ENCODE measurements around the gene SLC13A2. TPM values are rescaled to one million over a fixed set of nuclear protein-coding genes. Genes with fewer than 3 reads are reported as not detected.
A peak's percentile ranks its signal among the peaks of the same experiment; 100 is the strongest.
"Not testable (repeated sequence)": the region's sequence is repeated elsewhere in the genome, so short reads cannot be mapped to it uniquely, and the experiment has no call there.

Gene SLC13A2
- total RNA-seq, 2 experiments from 2014 or later = not detected

- ChIA-PET CTCF (interaction anchor here (0.6 kb wide), 1 partner anchor 182 kb away, joined by 4 read pairs; no protein-coding TSS in a partner anchor), POLR2A (no interaction called here)
- Mint-ChIP-seq H3K27me3 (peaks cover 13% of the 10 kb centered on the region), H3K27ac (no peak overlapping the region), H3K4me3 (no peak overlapping the region), H3K9me3 (no peaks in the 10 kb centered on the region), H3K4me1 (ENCODE audit: low read depth) (no peaks in the 10 kb centered on the region), H3K36me3 (no peaks in the 10 kb centered on the region)
- DNase-seq = no peak
- intact Hi-C loops (cut with micrococcal nuclease) = no loop called here
Observed at GRCh38 chr17:28460901-28461300, 12.5 kb upstream of the SLC13A2 start.

GRCh38 chr17:28466001-28466400 is 7.4 kb upstream of the SLC13A2 start:
- POLR2A ChIA-PET = no interaction called here
- Mint-ChIP-seq H3K27ac (no peak overlapping the region), H3K4me1 (ENCODE audit: low read depth) (peaks cover 18% of the 10 kb centered on the region), H3K27me3 (peaks cover 21% of the 10 kb centered on the region), H3K9me3 (no peaks in the 10 kb centered on the region), H3K4me3 (no peak overlapping the region), H3K36me3 (no peaks in the 10 kb centered on the region)
- CTCF ChIA-PET = no interaction called here
- intact Hi-C loops (cut with micrococcal nuclease) = no loop called here
- DNase-seq = no peak

- no peaks in the 10 kb centered on the region for H3K36me3 Mint-ChIP-seq
- peaks cover 18% of the 10 kb centered on the region for H3K4me1 Mint-ChIP-seq (ENCODE audit: low read depth)
- peaks cover 21% of the 10 kb centered on the region for H3K27me3 Mint-ChIP-seq
- no peaks in the 10 kb centered on the region for H3K9me3 Mint-ChIP-seq
- POLR2A ChIA-PET = no interaction called here
- CTCF ChIA-PET = no interaction called here
- intact Hi-C loops (cut with micrococcal nuclease) = no loop called here
- no peak overlapping the region for H3K4me3 Mint-ChIP-seq
- DNase-seq = no peak
- H3K27ac Mint-ChIP-seq = no peak overlapping the region
Observed at GRCh38 chr17:28466521-28467048, 6.9 kb upstream of the SLC13A2 start.

- H3K36me3 Mint-ChIP-seq = no peaks in the 10 kb centered on the region
- no peaks in the 10 kb centered on the region for H3K9me3 Mint-ChIP-seq
- H3K4me3 Mint-ChIP-seq = no peak overlapping the region
- POLR2A ChIA-PET = no interaction called here
- H3K27ac Mint-ChIP-seq = no peak overlapping the region
- H3K27me3 Mint-ChIP-seq = peaks cover 21% of the 10 kb centered on the region
- CTCF ChIA-PET = no interaction called here
- intact Hi-C loops (cut with micrococcal nuclease) = no loop called here
- no peak for DNase-seq
- H3K4me1 Mint-ChIP-seq (ENCODE audit: low read depth) = peaks cover 18% of the 10 kb centered on the region
Observed at GRCh38 chr17:28467456-28468025, 5.9 kb upstream of the SLC13A2 start.

- intact Hi-C loops (cut with micrococcal nuclease); H3K4me3 Mint-ChIP-seq; POLR2A ChIA-PET; H3K9me3 Mint-ChIP-seq; H3K36me3 Mint-ChIP-seq; H3K27ac Mint-ChIP-seq; DNase-seq: not testable (repeated sequence)
- H3K4me1 Mint-ChIP-seq (ENCODE audit: low read depth) = peaks cover 18% of the 10 kb centered on the region
- CTCF ChIA-PET = interaction anchor here (0.9 to 1.0 kb wide), 2 partner anchors 51 to 73 kb away, joined by 3 to 4 read pairs; no protein-coding TSS in a partner anchor
- H3K27me3 Mint-ChIP-seq = peaks cover 19% of the 10 kb centered on the region
Observed at GRCh38 chr17:28468033-28468735, 5.3 kb upstream of the SLC13A2 start.

- DNase-seq = no peak
- Mint-ChIP-seq H3K9me3 (no peaks in the 10 kb centered on the region), H3K27ac (no peak overlapping the region), H3K4me3 (no peak overlapping the region), H3K27me3 (peaks cover 16% of the 10 kb centered on the region), H3K36me3 (no peaks in the 10 kb centered on the region), H3K4me1 (ENCODE audit: low read depth) (peaks cover 18% of the 10 kb centered on the region)
- intact Hi-C loops (cut with micrococcal nuclease) = no loop called here
- ChIA-PET POLR2A (no interaction called here), CTCF (interaction anchor here (0.9 to 1.0 kb wide), 2 partner anchors 52 to 72 kb away, joined by 3 to 4 read pairs; no protein-coding TSS in a partner anchor)
Observed at GRCh38 chr17:28468781-28469180, 4.7 kb upstream of the SLC13A2 start.

- Mint-ChIP-seq H3K4me3 (no peak overlapping the region), H3K36me3 (no peaks in the 10 kb centered on the region), H3K9me3 (no peaks in the 10 kb centered on the region), H3K27ac (no peak overlapping the region), H3K27me3 (peaks cover 12% of the 10 kb centered on the region), H3K4me1 (ENCODE audit: low read depth) (peaks cover 18% of the 10 kb centered on the region)
- no peak for DNase-seq
- POLR2A ChIA-PET = no interaction called here
- intact Hi-C loops (cut with micrococcal nuclease) = no loop called here
- CTCF ChIA-PET = interaction anchor here (1.0 kb wide), 1 partner anchor 52 kb away, joined by 4 read pairs; no protein-coding TSS in a partner anchor
Observed at GRCh38 chr17:28469376-28469775, 4.1 kb upstream of the SLC13A2 start.

- no peak overlapping the region for H3K27ac Mint-ChIP-seq
- CTCF ChIA-PET = interaction anchor here (0.8 kb wide), 1 partner anchor 54 kb away, joined by 3 read pairs; no protein-coding TSS in a partner anchor
- no peaks in the 10 kb centered on the region for H3K9me3 Mint-ChIP-seq
- H3K27me3 Mint-ChIP-seq = peaks cover 12% of the 10 kb centered on the region
- POLR2A ChIA-PET = no interaction called here
- H3K4me1 Mint-ChIP-seq (ENCODE audit: low read depth) = peaks cover 21% of the 10 kb centered on the region
- no peak for DNase-seq
- no peak overlapping the region for H3K4me3 Mint-ChIP-seq
- no peaks in the 10 kb centered on the region for H3K36me3 Mint-ChIP-seq
- intact Hi-C loops (cut with micrococcal nuclease) = no loop called here
Observed at GRCh38 chr17:28470266-28470913, 3.1 kb upstream of the SLC13A2 start.

GRCh38 chr17:28470914-28471366 is 2.5 kb upstream of the SLC13A2 start:
- intact Hi-C loops (cut with micrococcal nuclease) = no loop called here
- H3K9me3 Mint-ChIP-seq = no peaks in the 10 kb centered on the region
- CTCF ChIA-PET = interaction anchor here (0.8 kb wide), 1 partner anchor 55 kb away, joined by 3 read pairs; no protein-coding TSS in a partner anchor
- H3K27me3 Mint-ChIP-seq = peaks cover 8% of the 10 kb centered on the region
- H3K4me1 Mint-ChIP-seq (ENCODE audit: low read depth) = peaks cover 26% of the 10 kb centered on the region
- no peak overlapping the region for H3K4me3 Mint-ChIP-seq
- no peak overlapping the region for H3K27ac Mint-ChIP-seq
- H3K36me3 Mint-ChIP-seq = no peaks in the 10 kb centered on the region
- POLR2A ChIA-PET = no interaction called here
- no peak for DNase-seq

GRCh38 chr17:28471531-28472342 is 1.7 kb upstream of the SLC13A2 start:
- Mint-ChIP-seq H3K27me3 (peaks cover 7% of the 10 kb centered on the region), H3K27ac (no peak overlapping the region), H3K36me3 (no peaks in the 10 kb centered on the region), H3K4me3 (no peak overlapping the region), H3K4me1 (ENCODE audit: low read depth) (peaks cover 27% of the 10 kb centered on the region), H3K9me3 (no peaks in the 10 kb centered on the region)
- intact Hi-C loops (cut with micrococcal nuclease) = no loop called here
- CTCF ChIA-PET = interaction anchor here (0.8 kb wide), 1 partner anchor 55 kb away, joined by 3 read pairs; no protein-coding TSS in a partner anchor
- DNase-seq = no peak
- POLR2A ChIA-PET = no interaction called here

- Mint-ChIP-seq H3K36me3 (no peaks in the 10 kb centered on the region), H3K27me3 (no peaks in the 10 kb centered on the region), H3K4me1 (ENCODE audit: low read depth) (peaks cover 19% of the 10 kb centered on the region), H3K27ac (no peak overlapping the region), H3K9me3 (no peaks in the 10 kb centered on the region), H3K4me3 (no peak overlapping the region)
- DNase-seq = peak; percentile 2
- ChIA-PET CTCF (no interaction called here), POLR2A (no interaction called here)
- intact Hi-C loops (cut with micrococcal nuclease) = no loop called here
Observed at GRCh38 chr17:28472871-28473497, 460 bp upstream of the SLC13A2 start.
